Testis (tissue), 2 donors: ENCODE measurements around the gene RBPMS2.

Experiments used
- POLR2A ChIP-seq: fragments of 450-650 bp; IDR thresholded peaks from one replicate; pipeline ENCODE4 v1.6.1; 2017; ENCODE audit warnings: antibody characterized with exemption, mild to moderate bottlenecking, moderate library complexity
- TF ChIP-seq, protein P1 (sequence below), 3 experiments: fragments of 450-650 bp in 2 of 3; fragments of 200-600 bp in 1 of 3; sonication (generic) in 1 of 3; IDR thresholded peaks; one replicate each; pipeline ENCODE4 v1.5.1; 2016 to 2019; ENCODE audit warnings: antibody characterized with exemption in 3 of 3, mild to moderate bottlenecking in 2 of 3, moderate library complexity in 1 of 3

GRCh38 chr15:64755427-64755940 lies 19.9 kb downstream of the RBPMS2 start:
- TF ChIP-seq, protein P1, sequence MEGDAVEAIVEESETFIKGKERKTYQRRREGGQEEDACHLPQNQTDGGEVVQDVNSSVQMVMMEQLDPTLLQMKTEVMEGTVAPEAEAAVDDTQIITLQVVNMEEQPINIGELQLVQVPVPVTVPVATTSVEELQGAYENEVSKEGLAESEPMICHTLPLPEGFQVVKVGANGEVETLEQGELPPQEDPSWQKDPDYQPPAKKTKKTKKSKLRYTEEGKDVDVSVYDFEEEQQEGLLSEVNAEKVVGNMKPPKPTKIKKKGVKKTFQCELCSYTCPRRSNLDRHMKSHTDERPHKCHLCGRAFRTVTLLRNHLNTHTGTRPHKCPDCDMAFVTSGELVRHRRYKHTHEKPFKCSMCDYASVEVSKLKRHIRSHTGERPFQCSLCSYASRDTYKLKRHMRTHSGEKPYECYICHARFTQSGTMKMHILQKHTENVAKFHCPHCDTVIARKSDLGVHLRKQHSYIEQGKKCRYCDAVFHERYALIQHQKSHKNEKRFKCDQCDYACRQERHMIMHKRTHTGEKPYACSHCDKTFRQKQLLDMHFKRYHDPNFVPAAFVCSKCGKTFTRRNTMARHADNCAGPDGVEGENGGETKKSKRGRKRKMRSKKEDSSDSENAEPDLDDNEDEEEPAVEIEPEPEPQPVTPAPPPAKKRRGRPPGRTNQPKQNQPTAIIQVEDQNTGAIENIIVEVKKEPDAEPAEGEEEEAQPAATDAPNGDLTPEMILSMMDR (IDR thresholded peaks at IDR 0.05) = no peak
- TF ChIP-seq POLR2A = no peak
